Body of pancreas (tissue), 4 donors: ENCODE data around the gene NBPF1.

Source experiments
- CTCF ChIP-seq, 7 experiments: fragments of 450-650 bp in 4 of 7; fragments of 200-600 bp in 3 of 7; sonication (generic) in 3 of 7; IDR thresholded peaks; one replicate each; pipeline ENCODE4 v1.5.1; 2016 to 2019; ENCODE audit warnings: antibody characterized with exemption in 7 of 7
- POLR2A ChIP-seq, 3 donors: fragments of 450-650 bp; IDR thresholded peaks; one replicate each; pipeline ENCODE4 v1.6.1; 2016; ENCODE audit warnings: antibody characterized with exemption in 3 of 3, mild to moderate bottlenecking in 2 of 3

DNA sequence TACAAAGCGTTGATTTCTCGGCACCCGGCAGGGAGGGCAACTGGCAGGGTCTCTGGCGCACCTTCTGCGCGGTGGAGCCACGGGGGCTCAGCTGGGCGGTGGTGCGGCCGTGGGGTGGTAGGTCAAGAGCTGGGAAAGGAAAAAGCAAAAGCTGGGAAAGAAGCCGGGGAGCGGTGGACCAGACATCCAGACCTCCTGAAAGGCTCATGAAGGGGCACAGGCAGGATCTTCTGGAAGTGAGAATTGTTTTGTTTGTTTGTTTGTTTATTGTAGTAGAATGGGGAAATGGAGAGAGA, 92.1 kb downstream of the NBPF1 start:
- no peak for TF ChIP-seq CTCF (IDR thresholded peaks at IDR 0.05)
- no peak for TF ChIP-seq POLR2A (IDR thresholded peaks at IDR 0.05)
